Tibial artery (tissue), 4 donors: ENCODE measurements around the gene UBR4.

Experiments
- DNase-seq, 2 donors: peaks; one replicate each; pipeline ENCODE4 v3.0.0-alpha.2; 2019
- H3K27ac ChIP-seq, 2 donors: fragments of 200-600 bp; sonication (generic) in 1 of 2; 1 replicate in 1 of 2; 2 replicates in 1 of 2; pipeline ENCODE4 v1.5.1; 2018 to 2019; ENCODE audit warnings: mild to moderate bottlenecking in 1 of 2
- H3K27me3 ChIP-seq, 2 donors: fragments of 200-600 bp; sonication (generic) in 1 of 2; one replicate each; pipeline versions ENCODE4 v1.5.1 to v1.6.0; 2016 to 2019
- H3K36me3 ChIP-seq, 3 donors: fragments of 200-600 bp; sonication (generic) in 2 of 3; one replicate each; pipeline ENCODE4 v1.5.1; 2016 to 2019; ENCODE audit warnings: mild to moderate bottlenecking in 2 of 3
- H3K4me1 ChIP-seq, 4 donors: fragments of 200-600 bp; sonication (generic) in 2 of 4; 1 replicate in 3 of 4; 2 replicates in 1 of 4; pipeline ENCODE4 v1.5.1; 2016 to 2019
- H3K4me3 ChIP-seq, 2 donors: fragments of 200-600 bp; sonication (generic) in 1 of 2; 1 replicate in 1 of 2; 2 replicates in 1 of 2; pipeline ENCODE4 v1.5.1; 2018 to 2019; ENCODE audit warnings: mild to moderate bottlenecking in 2 of 2
- H3K9me3 ChIP-seq, 3 donors: fragments of 200-600 bp; sonication (generic) in 1 of 3; one replicate each; pipeline ENCODE4 v1.5.1; 2016 to 2019
- CTCF ChIP-seq, 2 experiments: fragments of 200-600 bp in 1 of 2; fragments of 450-650 bp in 1 of 2; IDR thresholded peaks; one replicate each; pipeline ENCODE4 v1.5.1; 2017 to 2019; ENCODE audit warnings: antibody characterized with exemption in 2 of 2, mild to moderate bottlenecking in 1 of 2, moderate library complexity in 1 of 2
- intact Hi-C: fragments of 100-400 bp; cut with DNase I; formaldehyde crosslinking; loops from one replicate; pipeline ENCODE4 v1.15.0; 2023; ENCODE audit warnings: low total_unique reads

Gene UBR4

GRCh38 chr1:19070891-19071621, 139.0 kb downstream of the UBR4 start:
- Histone ChIP-seq H3K36me3 (peaks cover 24 to 40% (median 30%) of the 10 kb centered on the region in 3 donors), H3K4me3 (no peak overlapping the region), H3K9me3 (no peaks in the 10 kb centered on the region), H3K27me3 (peaks cover 0 to 4% of the 10 kb centered on the region in 2 donors), H3K4me1 (peaks cover 0 to 65% (median 20%) of the 10 kb centered on the region in 4 donors), H3K27ac (no peak overlapping the region)
- intact Hi-C loops, result no loop called here
- DNase-seq, result no peak
- no peak for TF ChIP-seq CTCF (IDR thresholded peaks at IDR 0.05)

GRCh38 chr1:19070197-19070651, 139.8 kb downstream of the UBR4 start:
- Histone ChIP-seq H3K36me3 (peaks cover 16 to 32% (median 22%) of the 10 kb centered on the region in 3 donors), H3K4me1 (peaks cover 0 to 61% (median 15%) of the 10 kb centered on the region in 4 donors), H3K4me3 (no peak overlapping the region), H3K27me3 (peaks cover 0 to 4% of the 10 kb centered on the region in 2 donors), H3K9me3 (no peaks in the 10 kb centered on the region), H3K27ac (no peak overlapping the region)
- no peak for TF ChIP-seq CTCF (IDR thresholded peaks at IDR 0.05)
- no peak for DNase-seq
- intact Hi-C loops, result no loop called here

GRCh38 chr1:19068639-19069276, 141.3 kb downstream of the UBR4 start:
- Histone ChIP-seq H3K9me3 (no peaks in the 10 kb centered on the region), H3K27ac (no peak overlapping the region), H3K4me3 (no peak overlapping the region), H3K27me3 (peaks cover 0 to 4% of the 10 kb centered on the region in 2 donors), H3K4me1 (peaks cover 0 to 47% (median 7%) of the 10 kb centered on the region in 4 donors), H3K36me3 (peaks cover 1 to 17% (median 8%) of the 10 kb centered on the region in 3 donors)
- no peak for DNase-seq
- intact Hi-C loops, result no loop called here
- no peak for TF ChIP-seq CTCF (IDR thresholded peaks at IDR 0.05)

- peaks cover 0 to 4% of the 10 kb centered on the region in 2 donors for H3K27me3 ChIP-seq
- H3K27ac ChIP-seq, result no peak overlapping the region
Observed at GRCh38 chr1:19067912-19068638, 142.0 kb downstream of the UBR4 start.

More at GRCh38 chr1:19067912-19068638, 142.0 kb downstream of the UBR4 start:
- Histone ChIP-seq H3K4me3 (no peak overlapping the region), H3K36me3 (peaks cover 0 to 11% (median 2%) of the 10 kb centered on the region in 3 donors), H3K4me1 (peaks cover 0 to 41% (median 4%) of the 10 kb centered on the region in 4 donors), H3K9me3 (no peaks in the 10 kb centered on the region)
- intact Hi-C loops, result no loop called here
- DNase-seq, result no peak
- TF ChIP-seq CTCF (IDR thresholded peaks at IDR 0.05), result no peak
